Hepatocyte (in vitro differentiated cells): ENCODE results near the gene DGAT2. TPM values are rescaled to one million over a fixed set of nuclear protein-coding genes. Genes with fewer than 3 reads are reported as not detected.

Source experiments
- DNase-seq: peaks from one replicate; pipeline ENCODE4 v3.0.0-alpha.2; 2016; ENCODE audit warnings: low spot score
- H2AFZ ChIP-seq: fragments of 200-600 bp; sonication (generic); 2 replicates; pipeline ENCODE4 v1.6.0; 2016; ENCODE audit warnings: antibody characterized with exemption, mild to moderate bottlenecking
- H3K27ac ChIP-seq: fragments of 200-600 bp; sonication (generic); 2 replicates; pipeline ENCODE4 v1.5.1; 2016; ENCODE audit warnings: mild to moderate bottlenecking
- H3K27me3 ChIP-seq: fragments of 200-600 bp; sonication (generic); 2 replicates; pipeline ENCODE4 v1.6.1; 2016
- H3K36me3 ChIP-seq: fragments of 200-600 bp; sonication (generic); replicated peaks from 2 replicates; pipeline ENCODE4 v1.5.1; 2016; ENCODE audit warnings: low read depth; ENCODE audit not compliant: insufficient read depth
- H3K4me1 ChIP-seq: fragments of 200-600 bp; sonication (generic); 2 replicates; pipeline ENCODE4 v1.5.1; 2016; ENCODE audit warnings: mild to moderate bottlenecking, moderate library complexity; ENCODE audit not compliant: insufficient read depth
- H3K4me2 ChIP-seq: fragments of 200-600 bp; sonication (generic); 2 replicates; pipeline ENCODE4 v1.6.0; 2016
- H3K4me3 ChIP-seq: fragments of 200-600 bp; sonication (generic); 2 replicates; pipeline ENCODE4 v1.5.1; 2016; ENCODE audit warnings: mild to moderate bottlenecking
- H3K79me2 ChIP-seq: fragments of 200-600 bp; sonication (generic); 2 replicates; pipeline ENCODE4 v1.6.0; 2017; ENCODE audit warnings: mild to moderate bottlenecking
- H3K9me2 ChIP-seq: fragments of 200-600 bp; sonication (generic); replicated peaks from 2 replicates; pipeline ENCODE4 v1.6.0; 2017; ENCODE audit warnings: mild to moderate bottlenecking; ENCODE audit not compliant: insufficient read depth
- H3K9me3 ChIP-seq: fragments of 200-600 bp; sonication (generic); 2 replicates; pipeline ENCODE4 v1.5.1; 2016; ENCODE audit warnings: low read depth, mild to moderate bottlenecking
- H4K20me1 ChIP-seq: fragments of 200-600 bp; sonication (generic); 2 replicates; pipeline ENCODE4 v1.6.0; 2016; ENCODE audit warnings: mild to moderate bottlenecking; ENCODE audit not compliant: insufficient read depth, poor library complexity, severe bottlenecking
- CTCF ChIP-seq: fragments of 200-600 bp; sonication (generic); IDR thresholded peaks from 2 replicates; pipeline ENCODE4 v1.5.1; 2016; ENCODE audit warnings: antibody characterized with exemption, mild to moderate bottlenecking; ENCODE audit not compliant: poor library complexity
- EZH2 ChIP-seq: fragments of 200-600 bp; sonication (generic); IDR thresholded peaks from 2 replicates; pipeline ENCODE4 v1.6.1; 2016; ENCODE audit warnings: antibody characterized with exemption, mild to moderate bottlenecking, borderline replicate concordance
- EZH2phosphoT487 ChIP-seq: fragments of 200-600 bp; sonication (generic); IDR thresholded peaks from one replicate; pipeline ENCODE4 v1.6.1; 2018; ENCODE audit warnings: antibody characterized with exemption, mild to moderate bottlenecking, low read depth, moderate library complexity; ENCODE audit not compliant: unreplicated experiment, severe bottlenecking
- WGBS: methylation state at CpG from one replicate; pipeline ENCODE4 v1.1.6; 2016; ENCODE audit warnings: low lambda C conversion rate; ENCODE audit errors: missing lambda C conversion rate; 5-methylcytosine and 5-hydroxymethylcytosine counted together
- polyA plus RNA-seq: library from polyadenylated mRNA; unstranded; fragments of >200 nt; fragmentation: Nextera tagmentation; extraction: Ambion mirVana; gene quantifications from 2 replicates; pipeline ENCODE4 v1.2.1, GENCODE V29; 2016
- total RNA-seq: library from RNA; depleted of rRNA; stranded (reverse); fragments of >200 nt; gene quantifications from 2 replicates; pipeline ENCODE4 v1.2.3, GENCODE V29; 2014

DGAT2 gene
- total and polyA plus RNA-seq, 2 experiments from 2014 or later: 55.6 to 60.5 TPM

- Histone ChIP-seq H3K4me2 (no peak overlapping the region), H3K4me3 (no peak overlapping the region), H3K4me1 (no peaks in the 10 kb centered on the region), H2AFZ (no peak overlapping the region), H4K20me1 (no peaks in the 10 kb centered on the region), H3K36me3 (no peaks in the 10 kb centered on the region), H3K79me2 (no peaks in the 10 kb centered on the region), H3K9me3 (no peaks in the 10 kb centered on the region), H3K27ac (no peak overlapping the region), H3K9me2 (no peaks in the 10 kb centered on the region), H3K27me3 (no peaks in the 10 kb centered on the region)
- TF ChIP-seq EZH2 (no peak), EZH2phosphoT487 (no peak), CTCF (no peak)
- no peak for DNase-seq
- WGBS: 90% methylated on average over 2 of the region's 2 CpGs
Measured at GRCh38 chr11:75757651-75758050, 10.9 kb upstream of the DGAT2 start.

- H3K4me1 ChIP-seq: peaks cover 4% of the 10 kb centered on the region
- no peaks in the 10 kb centered on the region for H3K27me3 ChIP-seq
- TF ChIP-seq CTCF: no peak
- no peak overlapping the region for H3K4me3 ChIP-seq
- H3K79me2 ChIP-seq: no peaks in the 10 kb centered on the region
- no peak overlapping the region for H2AFZ ChIP-seq
- no peak for DNase-seq
- no peaks in the 10 kb centered on the region for H3K9me3 ChIP-seq
- no peaks in the 10 kb centered on the region for H3K36me3 ChIP-seq
- H4K20me1 ChIP-seq: no peaks in the 10 kb centered on the region
- no peaks in the 10 kb centered on the region for H3K9me2 ChIP-seq
- no peak overlapping the region for H3K27ac ChIP-seq
- no peak overlapping the region for H3K4me2 ChIP-seq
- 79% methylated on average over 4 of the region's 4 CpGs for WGBS
Measured at GRCh38 chr11:75759832-75760231, 8.7 kb upstream of the DGAT2 start.

GRCh38 chr11:75760243-75760642, 8.3 kb upstream of the DGAT2 start:
- H4K20me1 ChIP-seq: no peaks in the 10 kb centered on the region
- no peaks in the 10 kb centered on the region for H3K36me3 ChIP-seq
- H3K4me2 ChIP-seq: no peak overlapping the region
- H3K27ac ChIP-seq: no peak overlapping the region
- no peaks in the 10 kb centered on the region for H3K9me3 ChIP-seq
- H3K9me2 ChIP-seq: no peaks in the 10 kb centered on the region
- no peaks in the 10 kb centered on the region for H3K79me2 ChIP-seq
- no peak overlapping the region for H2AFZ ChIP-seq
- DNase-seq: no peak
- H3K4me3 ChIP-seq: no peak overlapping the region
- TF ChIP-seq EZH2phosphoT487 (no peak), CTCF (no peak), EZH2 (no peak)
- H3K27me3 ChIP-seq: no peaks in the 10 kb centered on the region
- H3K4me1 ChIP-seq: peaks cover 4% of the 10 kb centered on the region

GRCh38 chr11:75760710-75761493, 7.7 kb upstream of the DGAT2 start:
- H3K4me2 ChIP-seq: no peak overlapping the region
- DNase-seq: no peak

More at GRCh38 chr11:75760710-75761493, 7.7 kb upstream of the DGAT2 start:
- H3K27ac ChIP-seq: no peak overlapping the region
- no peaks in the 10 kb centered on the region for H3K9me2 ChIP-seq
- no peak for TF ChIP-seq CTCF
- no peak for TF ChIP-seq EZH2phosphoT487
- TF ChIP-seq EZH2: no peak
- H3K36me3 ChIP-seq: no peaks in the 10 kb centered on the region
- no peaks in the 10 kb centered on the region for H3K9me3 ChIP-seq
- H4K20me1 ChIP-seq: no peaks in the 10 kb centered on the region
- no peak overlapping the region for H2AFZ ChIP-seq
- no peak overlapping the region for H3K4me3 ChIP-seq
- H3K4me1 ChIP-seq: peaks cover 4% of the 10 kb centered on the region
- no peaks in the 10 kb centered on the region for H3K27me3 ChIP-seq
- no peaks in the 10 kb centered on the region for H3K79me2 ChIP-seq
- 78% methylated on average over 3 of the region's 3 CpGs for WGBS
